Measurements from ENCODE around the gene GBP2.

Gene GBP2

DNA sequence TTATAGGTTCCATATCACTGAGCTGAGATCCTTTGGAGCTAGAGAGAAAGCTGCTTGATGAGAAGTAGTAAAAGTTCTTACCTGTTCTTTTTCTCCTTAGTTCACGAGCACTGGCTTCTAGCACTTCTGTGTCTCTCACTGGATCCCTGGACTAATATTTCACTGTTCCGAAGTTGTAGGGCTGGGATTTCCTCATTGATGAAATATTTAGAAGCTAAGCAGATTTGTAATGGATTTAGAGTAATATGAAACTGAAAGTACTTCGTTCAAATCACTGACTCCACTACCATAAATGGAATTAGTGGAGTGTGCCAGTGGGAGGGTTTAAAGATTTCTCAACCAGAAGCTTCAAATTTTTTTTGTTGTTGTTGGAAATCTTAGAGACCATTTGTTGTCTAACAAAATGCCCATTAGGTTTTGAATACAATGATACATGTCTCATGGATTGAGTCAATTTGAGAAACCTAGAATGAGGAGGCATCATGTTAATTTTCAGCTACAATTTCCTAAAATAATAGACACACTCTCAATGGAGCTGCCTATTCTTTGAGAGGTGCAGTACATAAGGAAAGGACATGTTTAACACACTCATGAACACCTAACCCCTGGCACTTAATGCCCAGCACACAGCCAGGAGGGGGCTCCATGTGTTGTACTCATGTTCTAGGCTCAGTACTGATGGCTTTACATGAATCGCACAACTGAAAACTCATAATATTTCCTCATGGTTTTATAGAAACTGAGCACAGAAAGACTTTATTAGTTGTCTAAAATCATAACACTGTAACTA is 60.6 kb downstream of the GBP2 start, which contains the start of gene GBP1:
GBP1 (minus strand) TSS at position 130 of the 790 bp plus-strand sequence. CDS start 1,974 bp downstream, outside the sequence.
- DNase-seq (ENCODE audit: low read depth in 2 of 2, low spot score in 1 of 2) = no peak

GRCh38 chr1:89064632-89065031 is 61.3 kb downstream of the GBP2 start:
- no peak for DNase-seq (ENCODE audit: low read depth in 2 of 2, low spot score in 1 of 2)

GRCh38 chr1:89063094-89063493 is 62.8 kb downstream of the GBP2 start:
- no peak for DNase-seq (ENCODE audit: low read depth in 2 of 2, low spot score in 1 of 2)

- no peak for DNase-seq (ENCODE audit: low read depth in 2 of 2, low spot score in 1 of 2)
Measured at GRCh38 chr1:89060091-89060490, 65.8 kb downstream of the GBP2 start.

All from stimulated activated CD8-positive, alpha-beta memory T cell treated with anti-CD3 and anti-CD28 coated beads, Interleukin-4, amount 100 ng/mL, for 1 hour (primary cell).